H9 (cell line): Measurements from ENCODE around the gene IGFL4. TPM values are rescaled to one million over a fixed set of nuclear protein-coding genes. Genes with fewer than 3 reads are reported as not detected.

ENCODE experiments used
- DNase-seq: peaks from one replicate; pipeline ENCODE4 v3.0.0-alpha.2; 2017
- H2AFZ ChIP-seq: one replicate; pipeline ENCODE4 v1.6.1; 2013; ENCODE audit warnings: mild to moderate bottlenecking, low read length, control low read depth, moderate library complexity
- H2AK5ac ChIP-seq: 2 replicates; pipeline ENCODE4 v1.6.1; 2013; ENCODE audit warnings: low read length, control low read depth, mixed read lengths; ENCODE audit not compliant: insufficient read length
- H2BK120ac ChIP-seq: one replicate; pipeline ENCODE4 v1.6.1; 2013; ENCODE audit warnings: low read depth, mild to moderate bottlenecking, low read length, control low read depth, inconsistent platforms; ENCODE audit not compliant: poor library complexity, severe bottlenecking
- H2BK12ac ChIP-seq: 2 replicates; pipeline ENCODE4 v1.6.1; 2013; ENCODE audit warnings: low read length, control low read depth, mixed read lengths, low read depth; ENCODE audit not compliant: insufficient read length
- H2BK15ac ChIP-seq: 2 replicates; pipeline ENCODE4 v1.6.1; 2013; ENCODE audit warnings: low read depth, low read length, control low read depth
- H2BK20ac ChIP-seq: one replicate; pipeline ENCODE4 v1.6.1; 2013; ENCODE audit warnings: low read depth, mild to moderate bottlenecking, low read length, control low read depth, inconsistent platforms; ENCODE audit not compliant: poor library complexity, severe bottlenecking
- H2BK5ac ChIP-seq: 2 replicates; pipeline ENCODE4 v1.6.1; 2013; ENCODE audit warnings: low read length, control low read depth, mixed read lengths; ENCODE audit not compliant: insufficient read length
- H3K14ac ChIP-seq: 2 replicates; pipeline ENCODE4 v1.6.1; 2013; ENCODE audit warnings: low read length, control low read depth; ENCODE audit not compliant: insufficient read depth
- H3K18ac ChIP-seq: 2 replicates; pipeline ENCODE4 v1.6.1; 2013; ENCODE audit warnings: low read depth, mild to moderate bottlenecking, mixed read lengths, low read length, control low read depth; ENCODE audit not compliant: insufficient read length
- H3K23ac ChIP-seq: 2 replicates; pipeline ENCODE4 v1.6.1; 2013; ENCODE audit warnings: low read length, control low read depth, mixed read lengths, low read depth; ENCODE audit not compliant: insufficient read length
- H3K23me2 ChIP-seq: 2 replicates; pipeline ENCODE4 v1.6.1; 2013; ENCODE audit warnings: low read depth, mild to moderate bottlenecking, mixed read lengths, low read length, control low read depth; ENCODE audit not compliant: insufficient read length, poor library complexity, severe bottlenecking
- H3K27ac ChIP-seq: 2 replicates; pipeline ENCODE4 v1.5.1; 2013; ENCODE audit warnings: low read length, control low read depth, mixed read lengths, low read depth; ENCODE audit not compliant: insufficient read length
- H3K27me3 ChIP-seq: 2 replicates; pipeline ENCODE4 v1.6.1; 2013; ENCODE audit warnings: low read length, control low read depth, inconsistent platforms; ENCODE audit not compliant: insufficient read depth
- H3K4ac ChIP-seq: 2 replicates; pipeline ENCODE4 v1.6.1; 2013; ENCODE audit warnings: low read depth, mild to moderate bottlenecking, control low read depth, inconsistent platforms, low read length, moderate library complexity
- H3K4me1 ChIP-seq: 2 replicates; pipeline ENCODE4 v1.6.1; 2013; ENCODE audit warnings: low read length, control low read depth, inconsistent platforms; ENCODE audit not compliant: insufficient read depth
- H3K4me2 ChIP-seq: 2 replicates; pipeline ENCODE4 v1.6.1; 2013; ENCODE audit warnings: low read length, control low read depth, mixed read lengths; ENCODE audit not compliant: insufficient read length, insufficient read depth
- H3K56ac ChIP-seq: 2 replicates; pipeline ENCODE4 v1.6.1; 2013; ENCODE audit warnings: low read depth, mild to moderate bottlenecking, mixed read lengths, low read length, control low read depth; ENCODE audit not compliant: insufficient read length
- H3K79me1 ChIP-seq: 2 replicates; pipeline ENCODE4 v1.6.1; 2013; ENCODE audit warnings: low read depth, mild to moderate bottlenecking, moderate library complexity, low read length, control low read depth, inconsistent platforms; ENCODE audit not compliant: insufficient read depth, poor library complexity, severe bottlenecking
- H3K79me2 ChIP-seq: 2 replicates; pipeline ENCODE4 v1.6.1; 2013; ENCODE audit warnings: low read length, control low read depth, inconsistent platforms; ENCODE audit not compliant: insufficient read depth
- H3K9ac ChIP-seq: 2 replicates; pipeline ENCODE4 v1.6.1; 2013; ENCODE audit warnings: low read length, control low read depth, mixed read lengths; ENCODE audit not compliant: insufficient read length; ENCODE audit errors: extremely low read depth
- H3K9me3 ChIP-seq: one replicate; pipeline ENCODE4 v1.6.1; 2013; ENCODE audit warnings: low read depth, low read length, inconsistent platforms; ENCODE audit not compliant: control insufficient read depth
- H3T11ph ChIP-seq: one replicate; pipeline ENCODE4 v1.6.1; 2013; ENCODE audit warnings: mild to moderate bottlenecking, low read length, control low read depth, inconsistent platforms
- H4K20me1 ChIP-seq: one replicate; pipeline ENCODE4 v1.6.1; 2013; ENCODE audit not compliant: control insufficient read depth, insufficient read length, insufficient read depth
- H4K5ac ChIP-seq: 2 replicates; pipeline ENCODE4 v1.6.1; 2013; ENCODE audit warnings: low read depth, mild to moderate bottlenecking, mixed read lengths, low read length, control low read depth; ENCODE audit not compliant: insufficient read length
- H4K8ac ChIP-seq: replicated peaks from 2 replicates; pipeline ENCODE4 v1.6.1; 2013; ENCODE audit warnings: low read length, control low read depth, mixed read lengths, low read depth; ENCODE audit not compliant: insufficient read length
- H4K91ac ChIP-seq: 2 replicates; pipeline ENCODE4 v1.6.1; 2013; ENCODE audit warnings: low read depth, mild to moderate bottlenecking, moderate library complexity, mixed read lengths, low read length, control low read depth; ENCODE audit not compliant: insufficient read length
- H3K27ac Mint-ChIP-seq, 3 experiments: 2 replicates in 2 of 3; 3 replicates in 1 of 3; pipeline ENCODE4 v1.8.0; 2020 to 2021; ENCODE audit warnings: mixed read lengths in 3 of 3, mild to moderate bottlenecking in 1 of 3, moderate library complexity in 1 of 3
- H3K27me3 Mint-ChIP-seq: 2 replicates; pipeline ENCODE4 v1.8.0; 2021; ENCODE audit warnings: low read depth, mild to moderate bottlenecking, moderate library complexity, mixed read lengths
- H3K36me3 Mint-ChIP-seq, 3 experiments: 2 replicates in 2 of 3; 3 replicates in 1 of 3; pipeline ENCODE4 v1.8.0; 2020 to 2021; ENCODE audit warnings: low read depth in 3 of 3, mixed read lengths in 3 of 3; ENCODE audit not compliant: insufficient read depth in 1 of 3
- H3K4me1 Mint-ChIP-seq, 2 experiments: 2 replicates each; pipeline ENCODE4 v1.8.0; 2020; ENCODE audit warnings: mixed read lengths in 2 of 2
- H3K4me3 Mint-ChIP-seq, 2 experiments: 2 replicates in 1 of 2; 3 replicates in 1 of 2; pipeline ENCODE4 v1.8.0; 2020 to 2021; ENCODE audit warnings: mild to moderate bottlenecking in 2 of 2, mixed read lengths in 2 of 2, moderate library complexity in 1 of 2
- H3K9me3 Mint-ChIP-seq, 2 experiments: 2 replicates in 1 of 2; 3 replicates in 1 of 2; pipeline ENCODE4 v1.8.0; 2020; ENCODE audit warnings: mild to moderate bottlenecking in 2 of 2, mixed read lengths in 2 of 2, moderate library complexity in 1 of 2
- CTCF ChIP-seq: fragments of 200-600 bp; sonication (generic); conservative IDR thresholded peaks from 3 replicates; pipeline ENCODE4 v1.8.0; 2021; ENCODE audit warnings: antibody characterized with exemption, mild to moderate bottlenecking
- WGBS: extraction: QIAGEN DNeasy Blood & Tissue Kit; methylation state at CpG from one replicate; pipeline ENCODE4 v1.1.7; 2013; ENCODE audit warnings: missing lambda C conversion rate, low lambda C conversion rate, mixed read lengths; ENCODE audit not compliant: insufficient read length; ENCODE audit errors: extremely low coverage; 5-methylcytosine and 5-hydroxymethylcytosine counted together
- total RNA-seq: library from RNA; stranded (reverse); gene quantifications from 2 replicates; pipeline ENCODE4 v1.2.1, GENCODE V29; 2021

IGFL4 gene
- total RNA-seq, 1 experiment from 2014 or later = 0.33 TPM

- H2AK5ac ChIP-seq = no peak overlapping the region
- H4K20me1 ChIP-seq = no peaks in the 10 kb centered on the region
- no peak overlapping the region for H2BK20ac ChIP-seq
- no peaks in the 10 kb centered on the region for H3K23me2 ChIP-seq
- Mint-ChIP-seq H3K27me3 (peaks cover 72% of the 10 kb centered on the region), H3K36me3 (no peaks in the 10 kb centered on the region), H3K4me1 (peaks cover 0 to 4% of the 10 kb centered on the region in 2 experiments; a peak in 1 of 4 replicates), H3K4me3 (no peak overlapping the region), H3K9me3 (peaks cover 7 to 14% of the 10 kb centered on the region in 2 experiments; a peak in 4 of 5 replicates), H3K27ac (no peak overlapping the region)
- no peaks in the 10 kb centered on the region for H3K79me2 ChIP-seq
- H4K91ac ChIP-seq = no peak overlapping the region
- no peak overlapping the region for H3K14ac ChIP-seq
- no peaks in the 10 kb centered on the region for H3K79me1 ChIP-seq
- H4K8ac ChIP-seq = no peak overlapping the region
- no peak overlapping the region for H3K56ac ChIP-seq
- H4K5ac ChIP-seq = no peak overlapping the region
- no peak for DNase-seq
- H3K9ac ChIP-seq = no peak overlapping the region
- no peak overlapping the region for H2BK120ac ChIP-seq
- no CpG with 5 or more reads among the region's 4 CpGs for WGBS
- no peak overlapping the region for H3K18ac ChIP-seq
- no peak overlapping the region for H2BK15ac ChIP-seq
- H2BK12ac ChIP-seq = no peak overlapping the region
- no peak overlapping the region for H3K4me2 ChIP-seq
- no peak overlapping the region for H3T11ph ChIP-seq
- no peak overlapping the region for H3K4ac ChIP-seq
- H2AFZ ChIP-seq = no peak overlapping the region
- H3K23ac ChIP-seq = no peak overlapping the region
- TF ChIP-seq CTCF = no peak
- H3K4me1 ChIP-seq = no peaks in the 10 kb centered on the region
- H2BK5ac ChIP-seq = no peak overlapping the region
- H3K27me3 ChIP-seq = no peaks in the 10 kb centered on the region
- H3K9me3 ChIP-seq = no peaks in the 10 kb centered on the region
- no peak overlapping the region for H3K27ac ChIP-seq
Measured at GRCh38 chr19:46052896-46053295, 12.1 kb upstream of the IGFL4 start.
